A673 (cell line): ENCODE measurements around the gene PRKG1.

Source experiments
- EZH2 ChIP-seq: fragments of 200-600 bp; sonication (generic); IDR thresholded peaks from 2 replicates; pipeline ENCODE4 v1.6.1; 2017; ENCODE audit warnings: borderline replicate concordance, low read depth, mild to moderate bottlenecking, mixed read lengths, antibody characterized with exemption, low read length; ENCODE audit not compliant: poor library complexity, severe bottlenecking
- TF ChIP-seq, protein P1 (sequence below): fragments of 300-800, 200-600 bp; sonication (generic); conservative IDR thresholded peaks from 2 replicates; pipeline ENCODE4 v1.5.1; 2017; ENCODE audit warnings: low read depth, mild to moderate bottlenecking, antibody characterized with exemption, low read length, moderate library complexity, mixed read lengths

DNA sequence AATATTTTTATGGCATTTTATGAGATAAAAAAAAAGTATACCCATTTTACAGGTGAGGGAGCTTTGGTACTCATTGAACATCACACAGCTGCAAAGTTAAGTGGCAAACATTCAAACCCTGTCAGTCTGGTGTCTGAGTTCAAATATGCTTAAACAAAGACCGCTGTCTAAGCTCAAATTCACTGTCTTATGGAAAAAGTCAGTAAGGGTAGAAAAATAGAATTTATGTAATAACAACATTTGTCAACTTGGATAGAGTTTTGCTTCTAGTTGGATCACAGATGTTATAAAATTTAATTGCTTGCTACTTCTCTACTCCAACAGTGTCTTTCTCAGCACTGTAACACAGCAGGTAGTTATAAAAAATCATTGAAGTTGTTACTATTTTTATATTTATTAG, 786.8 kb downstream of the PRKG1 start:
- no peak for TF ChIP-seq EZH2
- TF ChIP-seq, protein P1, sequence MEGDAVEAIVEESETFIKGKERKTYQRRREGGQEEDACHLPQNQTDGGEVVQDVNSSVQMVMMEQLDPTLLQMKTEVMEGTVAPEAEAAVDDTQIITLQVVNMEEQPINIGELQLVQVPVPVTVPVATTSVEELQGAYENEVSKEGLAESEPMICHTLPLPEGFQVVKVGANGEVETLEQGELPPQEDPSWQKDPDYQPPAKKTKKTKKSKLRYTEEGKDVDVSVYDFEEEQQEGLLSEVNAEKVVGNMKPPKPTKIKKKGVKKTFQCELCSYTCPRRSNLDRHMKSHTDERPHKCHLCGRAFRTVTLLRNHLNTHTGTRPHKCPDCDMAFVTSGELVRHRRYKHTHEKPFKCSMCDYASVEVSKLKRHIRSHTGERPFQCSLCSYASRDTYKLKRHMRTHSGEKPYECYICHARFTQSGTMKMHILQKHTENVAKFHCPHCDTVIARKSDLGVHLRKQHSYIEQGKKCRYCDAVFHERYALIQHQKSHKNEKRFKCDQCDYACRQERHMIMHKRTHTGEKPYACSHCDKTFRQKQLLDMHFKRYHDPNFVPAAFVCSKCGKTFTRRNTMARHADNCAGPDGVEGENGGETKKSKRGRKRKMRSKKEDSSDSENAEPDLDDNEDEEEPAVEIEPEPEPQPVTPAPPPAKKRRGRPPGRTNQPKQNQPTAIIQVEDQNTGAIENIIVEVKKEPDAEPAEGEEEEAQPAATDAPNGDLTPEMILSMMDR, result no peak
